Panc1 (cell line): Measurements from ENCODE around the gene SORT1. TPM values are rescaled to one million over a fixed set of nuclear protein-coding genes. Genes with fewer than 3 reads are reported as not detected.

Experiments used
- ATAC-seq: fragments of 200-7000 bp; cut with Tn5 transposase; 2 replicates; pipeline ENCODE4 v1.9.1; 2020; ENCODE audit warnings: mild to moderate bottlenecking, moderate library complexity
- BruUV-seq: library from RNA; stranded (reverse); fragments of 400-500 nt; replicated peaks from 2 replicates; lab custom pipeline; 2021; lab: Mats Ljungman, UMichigan
- CTCF ChIA-PET: fragments of 300-600 bp; sonication (Branson Sonifier 250); formaldehyde crosslinking; loops from one replicate; lab custom pipeline; 2022; ENCODE audit warnings: antibody characterized with exemption; lab: Charles Lee
- POLR2A ChIA-PET: fragments of 300-600 bp; sonication (Branson Sonifier 250); formaldehyde crosslinking; loops from one replicate; lab custom pipeline; 2022; ENCODE audit warnings: antibody characterized with exemption; lab: Charles Lee
- DNase-seq: peaks from one replicate; pipeline ENCODE4 v3.0.0-alpha.2; 2010; ENCODE audit warnings: low read depth, low spot score
- H3K27ac ChIP-seq: 2 replicates; pipeline ENCODE4 v1.5.1; 2011; ENCODE audit warnings: mild to moderate bottlenecking, low read length, inconsistent platforms
- H3K27me3 ChIP-seq: fragments of 200-500 bp; sonication (Bioruptor generic); 2 replicates; pipeline ENCODE4 v1.6.0; 2014; ENCODE audit warnings: low read length, inconsistent platforms; ENCODE audit not compliant: control insufficient read depth, insufficient read depth
- H3K36me3 ChIP-seq: fragments of 200-500 bp; sonication (Bioruptor generic); 2 replicates; pipeline ENCODE4 v1.5.1; 2014; ENCODE audit warnings: inconsistent platforms, mild to moderate bottlenecking, low read length, moderate library complexity; ENCODE audit not compliant: control insufficient read depth, insufficient read depth
- H3K4me1 ChIP-seq: 2 replicates; pipeline ENCODE4 v1.5.1; 2011; ENCODE audit warnings: inconsistent platforms, mild to moderate bottlenecking, low read length, moderate library complexity; ENCODE audit not compliant: control insufficient read depth, insufficient read depth
- H3K4me3 ChIP-seq, 2 experiments: 2 replicates each; pipeline ENCODE4 v1.5.1; 2011 to 2012; ENCODE audit warnings: low read depth in 2 of 2, low read length in 2 of 2, mild to moderate bottlenecking in 2 of 2, inconsistent platforms in 1 of 2, moderate library complexity in 1 of 2
- H3K9me3 ChIP-seq: fragments of 200-500 bp; sonication (Bioruptor generic); 2 replicates; pipeline ENCODE4 v1.5.1; 2014; ENCODE audit warnings: low read depth, mild to moderate bottlenecking, inconsistent platforms, low read length, moderate library complexity; ENCODE audit not compliant: control insufficient read depth, insufficient read depth
- POLR2AphosphoS5 ChIP-seq: IDR thresholded peaks from 2 replicates; pipeline ENCODE4 v1.6.1; 2012; ENCODE audit warnings: mild to moderate bottlenecking, low read depth, low read length, moderate library complexity
- REST ChIP-seq, 2 experiments: IDR thresholded peaks; 2 replicates each; pipeline ENCODE4 v1.6.1; 2011 to 2012; ENCODE audit warnings: low read depth in 2 of 2, control low read depth in 1 of 2, low read length in 1 of 2, mild to moderate bottlenecking in 1 of 2, moderate library complexity in 1 of 2; ENCODE audit not compliant: insufficient read depth in 1 of 2
- SIN3A ChIP-seq: IDR thresholded peaks from 2 replicates; pipeline ENCODE4 v1.6.1; 2012; ENCODE audit warnings: low read depth, mild to moderate bottlenecking, low read length, moderate library complexity, borderline replicate concordance; ENCODE audit not compliant: insufficient read depth
- TCF7L2 ChIP-seq: IDR thresholded peaks from 2 replicates; pipeline ENCODE4 v1.6.1; 2011; ENCODE audit warnings: mild to moderate bottlenecking, low read depth, low read length, inconsistent platforms
- in situ Hi-C: cut with HindIII; loops from 2 replicates; pipeline ENCODE4 v1.10.0; 2016; ENCODE audit warnings: low sequenced_read_pairs, low pct_unique_long_range_greater_than_20kb
- intact Hi-C: fragments of 100-400 bp; cut with micrococcal nuclease; formaldehyde crosslinking; loops from one replicate; pipeline ENCODE4 v1.10.0; 2022; ENCODE audit not compliant: unreplicated experiment
- total RNA-seq: library from RNA; stranded (reverse); gene quantifications from one replicate; pipeline ENCODE4 v1.2.1, GENCODE V29; 2021; ENCODE audit not compliant: unreplicated experiment
- TF ChIP-seq, protein P1 (sequence below): fragments of 450-650 bp; IDR thresholded peaks from 2 replicates; pipeline ENCODE4 v1.5.1; 2017; ENCODE audit warnings: mild to moderate bottlenecking

Gene SORT1
- total RNA-seq, 1 experiment from 2014 or later, result 25.1 TPM

DNA sequence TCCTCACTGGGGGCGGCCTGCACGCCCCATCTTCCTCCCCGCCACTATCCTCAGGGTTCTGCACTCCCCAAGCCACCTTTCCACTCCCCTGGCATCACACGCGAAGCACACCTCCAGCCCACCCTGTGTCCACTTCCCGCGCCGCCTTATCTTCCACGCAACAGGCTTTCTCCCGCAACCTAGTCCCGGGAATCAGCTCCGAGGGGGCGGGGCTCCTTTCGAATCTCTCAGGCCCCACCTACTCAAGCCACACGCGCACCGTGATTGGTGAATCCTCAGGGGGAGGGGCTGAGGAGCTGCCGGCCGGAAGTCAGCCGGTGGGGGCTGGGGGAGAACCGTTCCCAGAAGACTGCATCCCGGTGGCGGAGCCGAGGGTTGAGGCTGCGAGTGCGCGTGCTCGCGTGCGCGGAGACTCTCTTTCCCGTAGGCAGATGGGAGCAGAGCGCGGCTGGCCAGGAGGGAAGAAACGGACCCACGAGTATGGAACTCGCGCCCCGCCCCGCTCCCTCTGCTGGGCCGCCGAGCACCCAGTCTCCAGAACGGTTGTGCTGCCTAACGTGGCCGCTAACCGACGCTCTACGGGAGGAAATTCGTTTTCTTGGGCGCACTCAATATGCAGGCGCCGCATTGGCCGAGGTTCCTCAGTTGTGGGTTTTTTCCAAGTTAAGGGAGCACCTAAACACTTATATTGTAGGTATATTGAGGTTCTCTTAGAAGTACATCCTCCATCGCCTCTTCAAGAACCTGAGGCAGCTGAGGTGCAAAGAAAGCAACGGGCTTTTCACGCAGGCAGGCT lies 114.6 kb downstream of the SORT1 start, which contains the start of gene PSRC1:
TSS of gene PSRC1 (minus strand) at position 194 of the 796 bp plus-strand sequence.
- in situ Hi-C loops (no loop called here), intact Hi-C loops (no loop called here)
- H3K4me1 ChIP-seq, result peaks cover 14% of the 10 kb centered on the region
- peak within 1 kb of the TSS; percentile 98 for H3K27ac ChIP-seq
- ChIA-PET CTCF (interaction anchor here (1.6 kb wide), 1 partner anchor 44 kb away, joined by 5 read pairs; no protein-coding TSS in a partner anchor), POLR2A (interaction anchor here (0.6 kb wide), 1 partner anchor 141 kb away, joined by 3 read pairs; no protein-coding TSS in a partner anchor)
- H3K9me3 ChIP-seq, result no peaks in the 10 kb centered on the region
- no peaks in the 10 kb centered on the region for H3K27me3 ChIP-seq
- H3K36me3 ChIP-seq, result peaks cover 3% of the 10 kb centered on the region
- peak; percentile 98 for ATAC-seq
- BruUV-seq, result TSS peak; percentile 97
- DNase-seq, result no peak
- peak within 1 kb of the TSS; percentile 73 to 77 for H3K4me3 ChIP-seq
- TF ChIP-seq, protein P1, sequence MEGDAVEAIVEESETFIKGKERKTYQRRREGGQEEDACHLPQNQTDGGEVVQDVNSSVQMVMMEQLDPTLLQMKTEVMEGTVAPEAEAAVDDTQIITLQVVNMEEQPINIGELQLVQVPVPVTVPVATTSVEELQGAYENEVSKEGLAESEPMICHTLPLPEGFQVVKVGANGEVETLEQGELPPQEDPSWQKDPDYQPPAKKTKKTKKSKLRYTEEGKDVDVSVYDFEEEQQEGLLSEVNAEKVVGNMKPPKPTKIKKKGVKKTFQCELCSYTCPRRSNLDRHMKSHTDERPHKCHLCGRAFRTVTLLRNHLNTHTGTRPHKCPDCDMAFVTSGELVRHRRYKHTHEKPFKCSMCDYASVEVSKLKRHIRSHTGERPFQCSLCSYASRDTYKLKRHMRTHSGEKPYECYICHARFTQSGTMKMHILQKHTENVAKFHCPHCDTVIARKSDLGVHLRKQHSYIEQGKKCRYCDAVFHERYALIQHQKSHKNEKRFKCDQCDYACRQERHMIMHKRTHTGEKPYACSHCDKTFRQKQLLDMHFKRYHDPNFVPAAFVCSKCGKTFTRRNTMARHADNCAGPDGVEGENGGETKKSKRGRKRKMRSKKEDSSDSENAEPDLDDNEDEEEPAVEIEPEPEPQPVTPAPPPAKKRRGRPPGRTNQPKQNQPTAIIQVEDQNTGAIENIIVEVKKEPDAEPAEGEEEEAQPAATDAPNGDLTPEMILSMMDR, result peak; percentile 38
- TF ChIP-seq POLR2AphosphoS5, result peak; percentile 62
- TF ChIP-seq REST (IDR thresholded peaks at IDR 0.05; ENCODE audit: insufficient read depth in 1 of 2, low read depth in 2 of 2, low read length in 1 of 2), result 0 out of 4 replicates have a peak, but pooled peaks of 1 of the 2 experiments have one; percentile 34
- no peak for TF ChIP-seq SIN3A
- TF ChIP-seq TCF7L2, result no peak

DNA sequence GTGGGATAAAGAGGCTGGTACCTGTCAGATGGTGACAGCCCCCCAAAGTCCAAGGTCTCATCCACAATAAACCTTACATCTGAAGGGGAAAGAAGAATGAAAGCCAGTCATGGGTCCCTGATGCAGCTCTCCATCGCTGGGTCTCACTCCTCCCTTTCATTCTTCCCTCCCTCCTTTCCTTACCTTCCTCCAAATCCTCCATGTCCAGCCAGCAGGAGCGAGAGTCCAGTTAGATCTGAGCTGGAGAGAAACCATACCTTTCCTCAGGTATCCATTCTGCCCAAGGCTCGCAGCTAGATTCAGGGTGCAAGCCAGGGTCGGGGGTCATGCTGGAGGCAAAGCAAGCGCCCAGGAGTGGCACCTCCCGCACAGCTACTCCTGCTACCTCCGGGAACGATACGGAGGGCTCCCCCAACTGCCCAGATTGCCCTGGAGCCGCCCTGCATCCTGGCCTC lies 115.2 kb downstream of the SORT1 start:
- in situ Hi-C loops (no loop called here), intact Hi-C loops (no loop called here)
- no TSS peak for BruUV-seq
- DNase-seq (no peak), ATAC-seq (peak; percentile 72)
- CTCF ChIA-PET, result interaction anchor here (1.6 kb wide), 1 partner anchor 43 kb away, joined by 5 read pairs; no protein-coding TSS in a partner anchor
- POLR2A ChIA-PET, result interaction anchor here (0.6 kb wide), 1 partner anchor 142 kb away, joined by 3 read pairs; no protein-coding TSS in a partner anchor
- Histone ChIP-seq H3K9me3 (no peaks in the 10 kb centered on the region), H3K36me3 (peaks cover 3% of the 10 kb centered on the region), H3K27ac (peak overlapping the region; percentile 98), H3K4me3 (peak overlapping the region; percentile 73 to 77), H3K4me1 (peaks cover 14% of the 10 kb centered on the region), H3K27me3 (no peaks in the 10 kb centered on the region)
- TF ChIP-seq TCF7L2 (no peak), POLR2AphosphoS5 (no peak), SIN3A (no peak), REST (IDR thresholded peaks at IDR 0.05; ENCODE audit: insufficient read depth in 1 of 2, low read depth in 2 of 2, low read length in 1 of 2) (no peak)
- TF ChIP-seq, protein P1, result no peak
